Karpas-422 (cell line): ENCODE measurements around the gene PRKN. TPM values are rescaled to one million over a fixed set of nuclear protein-coding genes. Genes with fewer than 3 reads are reported as not detected.

Experiments
- DNase-seq: peaks from one replicate; pipeline ENCODE4 v3.0.0-alpha.2; 2015
- H2AFZ ChIP-seq: fragments of 200-600 bp; sonication (generic); 2 replicates; pipeline ENCODE4 v1.6.1; 2014; ENCODE audit warnings: antibody characterized with exemption, low read length, mixed read lengths
- H3K27ac ChIP-seq: fragments of 200-600 bp; sonication (generic); 2 replicates; pipeline ENCODE4 v1.5.1; 2014; ENCODE audit warnings: mild to moderate bottlenecking, low read length, moderate library complexity
- H3K27me3 ChIP-seq: fragments of 200-600 bp; sonication (generic); 2 replicates; pipeline ENCODE4 v1.6.1; 2014; ENCODE audit warnings: low read length, mixed read lengths
- H3K36me3 ChIP-seq: fragments of 200-600 bp; sonication (generic); 2 replicates; pipeline ENCODE4 v1.6.1; 2014; ENCODE audit warnings: low read length, mixed read lengths; ENCODE audit not compliant: insufficient read depth
- H3K4me1 ChIP-seq: fragments of 200-600 bp; sonication (generic); 2 replicates; pipeline ENCODE4 v1.6.1; 2014; ENCODE audit warnings: mild to moderate bottlenecking, low read length, mixed read lengths
- H3K4me2 ChIP-seq: fragments of 200-600 bp; sonication (generic); 2 replicates; pipeline ENCODE4 v1.6.1; 2014; ENCODE audit warnings: low read length, low read depth, mild to moderate bottlenecking; ENCODE audit not compliant: poor library complexity, severe bottlenecking
- H3K4me3 ChIP-seq: fragments of 200-600 bp; sonication (generic); 2 replicates; pipeline ENCODE4 v1.5.1; 2014; ENCODE audit warnings: mild to moderate bottlenecking, antibody characterized with exemption, low read length, mixed read lengths
- H3K79me2 ChIP-seq: fragments of 200-600 bp; sonication (generic); 2 replicates; pipeline ENCODE4 v1.6.1; 2014; ENCODE audit warnings: mild to moderate bottlenecking, low read length, mixed read lengths
- H3K9ac ChIP-seq: fragments of 200-600 bp; sonication (generic); 2 replicates; pipeline ENCODE4 v1.6.0; 2014; ENCODE audit warnings: low read length
- H3K9me2 ChIP-seq: fragments of 200-600 bp; sonication (generic), shearing (Covaris generic); replicated peaks from 2 replicates; pipeline ENCODE4 v1.6.0; 2014; ENCODE audit warnings: mild to moderate bottlenecking, low read length, moderate library complexity; ENCODE audit not compliant: insufficient read depth
- H3K9me3 ChIP-seq: fragments of 300-700, 200-600 bp; sonication (generic); 2 replicates; pipeline ENCODE4 v1.6.1; 2014; ENCODE audit warnings: low read length, mixed read lengths
- H4K20me1 ChIP-seq: fragments of 200-600 bp; sonication (generic); 2 replicates; pipeline ENCODE4 v1.6.1; 2014; ENCODE audit warnings: mild to moderate bottlenecking, antibody characterized with exemption, low read length, low read depth; ENCODE audit not compliant: insufficient read depth
- total RNA-seq: library from RNA; depleted of rRNA; stranded (reverse); fragments of >200 nt; shearing (Covaris generic); gene quantifications from 2 replicates; pipeline ENCODE4 v1.2.3, GENCODE V29; 2014; ENCODE audit warnings: low replicate concordance

Gene PRKN
- total RNA-seq, 1 experiment from 2014 or later: not detected

DNA sequence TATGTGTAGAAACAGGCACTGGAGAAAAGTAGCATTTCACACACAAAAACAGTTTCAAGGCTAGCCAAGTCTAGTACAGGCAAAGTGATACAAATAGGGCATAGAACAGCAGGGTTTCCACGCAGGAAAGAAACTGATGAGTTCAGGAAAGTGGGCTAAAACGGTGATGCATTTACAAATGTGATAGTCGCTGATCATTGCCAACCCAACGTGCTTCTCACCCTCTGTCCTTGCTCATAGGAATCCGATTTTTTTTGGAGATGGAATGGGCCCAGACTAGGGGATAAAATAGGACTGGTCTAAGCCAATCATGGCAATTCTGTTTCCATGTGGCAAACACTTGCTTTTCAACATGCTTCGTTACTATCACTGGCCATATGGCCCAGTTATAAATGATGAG lies 536.6 kb downstream of the PRKN start:
- Histone ChIP-seq H3K9ac (no peak overlapping the region), H3K27ac (no peak overlapping the region), H3K79me2 (no peaks in the 10 kb centered on the region), H3K27me3 (no peaks in the 10 kb centered on the region), H3K4me1 (no peaks in the 10 kb centered on the region), H3K36me3 (no peaks in the 10 kb centered on the region), H2AFZ (no peak overlapping the region), H3K9me2 (no peaks in the 10 kb centered on the region), H3K4me3 (no peak overlapping the region), H4K20me1 (no peaks in the 10 kb centered on the region), H3K4me2 (no peak overlapping the region), H3K9me3 (no peaks in the 10 kb centered on the region; the same call in none of the 2 replicates)
- DNase-seq: no peak

DNA sequence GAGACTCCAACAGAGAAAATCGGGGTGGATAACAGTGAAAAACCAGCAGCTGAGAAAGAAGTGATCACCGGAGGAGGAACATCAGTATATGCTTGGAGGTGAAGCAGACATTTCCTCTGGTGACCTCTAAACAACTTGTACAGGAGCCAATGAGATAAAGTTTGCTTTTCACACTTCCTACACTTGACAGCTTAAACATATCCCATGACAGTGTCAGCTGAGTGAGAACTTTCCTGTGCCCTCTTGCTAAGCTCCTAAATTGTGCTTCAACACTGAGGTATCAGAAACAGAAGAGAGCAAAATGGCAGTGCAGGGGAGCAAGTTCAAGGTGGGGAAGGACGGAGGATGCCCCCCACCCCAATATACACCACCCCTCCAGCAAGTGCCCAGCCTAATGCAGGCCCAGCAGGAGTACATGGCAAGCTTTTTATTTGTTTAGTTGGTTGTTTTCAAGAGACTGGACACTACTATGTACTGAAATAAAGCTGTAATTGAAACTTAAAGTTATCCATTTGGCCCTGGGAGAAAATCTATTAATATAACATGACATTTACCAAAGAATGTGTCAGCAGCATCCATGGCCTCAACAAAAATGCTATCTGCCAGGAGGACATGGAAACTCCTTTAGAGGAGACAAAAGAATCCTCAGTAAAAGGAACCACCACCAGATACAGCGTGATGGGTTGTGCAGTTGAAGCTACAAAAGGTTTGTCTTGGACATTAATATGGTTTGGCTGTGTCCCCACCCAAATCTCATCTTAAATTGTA lies 540.2 kb downstream of the PRKN start:
- no peak overlapping the region for H3K4me2 ChIP-seq
- no peak for DNase-seq
- no peak overlapping the region for H3K9ac ChIP-seq
- no peaks in the 10 kb centered on the region for H3K9me2 ChIP-seq
- H3K4me3 ChIP-seq: no peak overlapping the region
- no peak overlapping the region for H2AFZ ChIP-seq
- H3K27ac ChIP-seq: no peak overlapping the region
- H3K36me3 ChIP-seq: no peaks in the 10 kb centered on the region
- H4K20me1 ChIP-seq: no peaks in the 10 kb centered on the region
- H3K9me3 ChIP-seq: 0 out of 2 replicates have a peak, but pooled peaks cover 3% of the 10 kb centered on the region
- no peaks in the 10 kb centered on the region for H3K79me2 ChIP-seq
- no peaks in the 10 kb centered on the region for H3K4me1 ChIP-seq
- H3K27me3 ChIP-seq: no peaks in the 10 kb centered on the region

DNA sequence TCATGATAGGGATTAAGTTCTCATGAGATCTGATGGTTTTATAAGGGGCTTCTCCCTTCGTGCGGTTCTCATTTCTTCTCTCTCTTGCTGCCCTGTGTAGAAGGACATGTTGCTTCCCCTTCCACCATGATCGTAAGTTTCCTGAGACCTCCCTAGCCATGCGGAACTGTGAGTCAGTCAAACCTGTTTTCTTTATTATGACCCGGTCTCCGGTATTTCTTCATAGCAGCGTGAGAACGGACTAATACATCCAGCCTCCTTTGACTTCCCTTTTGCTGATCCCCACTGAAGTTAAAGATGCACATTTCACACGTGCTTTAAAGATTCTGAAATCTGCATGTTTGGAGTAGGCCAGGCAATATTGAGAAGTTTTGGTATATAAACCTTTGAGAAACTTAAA lies 543.1 kb downstream of the PRKN start:
- Histone ChIP-seq H2AFZ (no peak overlapping the region), H4K20me1 (no peaks in the 10 kb centered on the region), H3K36me3 (no peaks in the 10 kb centered on the region), H3K4me3 (no peak overlapping the region), H3K9ac (no peak overlapping the region), H3K9me3 (0 out of 2 replicates have a peak, but pooled peaks cover 3% of the 10 kb centered on the region), H3K9me2 (no peaks in the 10 kb centered on the region), H3K27ac (no peak overlapping the region), H3K4me2 (no peak overlapping the region), H3K4me1 (no peaks in the 10 kb centered on the region), H3K79me2 (no peaks in the 10 kb centered on the region), H3K27me3 (no peaks in the 10 kb centered on the region)
- no peak for DNase-seq

DNA sequence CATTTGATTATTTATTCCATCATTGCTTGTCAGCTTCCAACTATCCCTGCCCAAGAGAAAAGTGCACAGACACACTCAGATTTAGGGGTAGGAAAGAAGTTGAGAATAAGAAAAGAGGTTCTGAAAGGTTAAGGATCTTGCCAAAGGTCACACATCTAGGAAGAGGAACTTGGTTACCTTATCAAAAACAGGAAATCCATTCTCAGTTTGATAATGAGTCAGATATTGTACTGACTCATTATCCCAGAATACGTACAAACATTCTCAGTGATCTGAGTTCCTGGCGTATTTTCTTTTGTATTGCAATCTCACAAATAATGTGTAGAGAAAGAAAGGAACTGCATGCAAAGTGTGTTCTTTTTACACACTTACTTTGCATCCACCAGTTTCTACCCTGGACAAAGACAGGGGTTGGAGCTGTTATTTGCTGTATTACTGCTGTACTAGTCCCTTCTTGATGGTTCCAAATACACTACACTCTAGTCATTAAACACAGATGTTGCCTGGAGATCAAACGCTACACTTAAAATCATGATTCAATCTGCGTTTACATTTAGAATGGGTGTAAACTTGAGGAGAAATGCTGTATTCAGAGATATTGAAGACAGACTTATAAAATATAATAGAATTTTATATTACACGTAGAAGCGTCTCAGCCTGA lies 545.7 kb downstream of the PRKN start:
- Histone ChIP-seq H3K9me3 (0 out of 2 replicates have a peak, but pooled peaks cover 3% of the 10 kb centered on the region), H3K27me3 (no peaks in the 10 kb centered on the region), H3K9me2 (no peaks in the 10 kb centered on the region), H3K79me2 (no peaks in the 10 kb centered on the region), H3K27ac (no peak overlapping the region), H3K9ac (no peak overlapping the region), H3K4me2 (no peak overlapping the region), H4K20me1 (no peaks in the 10 kb centered on the region), H3K4me1 (no peaks in the 10 kb centered on the region), H3K4me3 (no peak overlapping the region), H3K36me3 (no peaks in the 10 kb centered on the region), H2AFZ (no peak overlapping the region)
- no peak for DNase-seq

DNA sequence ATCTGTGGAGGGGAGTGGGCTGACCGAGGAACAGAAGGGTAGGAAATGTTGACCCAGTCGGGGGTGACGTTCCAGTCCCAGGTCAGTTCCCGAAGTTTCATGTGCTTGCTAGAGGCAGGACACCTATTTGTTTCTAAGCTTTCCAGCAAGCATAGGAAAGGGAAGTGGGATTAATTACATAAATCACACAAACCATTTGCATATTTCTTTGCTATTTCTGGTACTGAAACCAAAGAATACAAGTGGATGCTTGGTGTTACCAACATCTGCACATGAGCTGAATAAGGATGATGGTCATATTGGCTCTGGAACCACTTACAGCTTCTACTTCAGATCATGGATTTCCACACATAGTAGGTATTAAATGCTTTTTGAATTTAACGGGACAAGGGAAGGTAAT lies 546.5 kb downstream of the PRKN start:
- H4K20me1 ChIP-seq: no peaks in the 10 kb centered on the region
- no peak overlapping the region for H3K4me3 ChIP-seq
- H3K9me2 ChIP-seq: no peaks in the 10 kb centered on the region
- no peak overlapping the region for H3K9ac ChIP-seq
- H3K36me3 ChIP-seq: no peaks in the 10 kb centered on the region
- no peaks in the 10 kb centered on the region for H3K27me3 ChIP-seq
- no peaks in the 10 kb centered on the region for H3K4me1 ChIP-seq
- no peak overlapping the region for H2AFZ ChIP-seq
- H3K4me2 ChIP-seq: no peak overlapping the region
- H3K27ac ChIP-seq: no peak overlapping the region
- 0 out of 2 replicates have a peak, but pooled peaks cover 3% of the 10 kb centered on the region for H3K9me3 ChIP-seq
- DNase-seq: no peak
- no peaks in the 10 kb centered on the region for H3K79me2 ChIP-seq

DNA sequence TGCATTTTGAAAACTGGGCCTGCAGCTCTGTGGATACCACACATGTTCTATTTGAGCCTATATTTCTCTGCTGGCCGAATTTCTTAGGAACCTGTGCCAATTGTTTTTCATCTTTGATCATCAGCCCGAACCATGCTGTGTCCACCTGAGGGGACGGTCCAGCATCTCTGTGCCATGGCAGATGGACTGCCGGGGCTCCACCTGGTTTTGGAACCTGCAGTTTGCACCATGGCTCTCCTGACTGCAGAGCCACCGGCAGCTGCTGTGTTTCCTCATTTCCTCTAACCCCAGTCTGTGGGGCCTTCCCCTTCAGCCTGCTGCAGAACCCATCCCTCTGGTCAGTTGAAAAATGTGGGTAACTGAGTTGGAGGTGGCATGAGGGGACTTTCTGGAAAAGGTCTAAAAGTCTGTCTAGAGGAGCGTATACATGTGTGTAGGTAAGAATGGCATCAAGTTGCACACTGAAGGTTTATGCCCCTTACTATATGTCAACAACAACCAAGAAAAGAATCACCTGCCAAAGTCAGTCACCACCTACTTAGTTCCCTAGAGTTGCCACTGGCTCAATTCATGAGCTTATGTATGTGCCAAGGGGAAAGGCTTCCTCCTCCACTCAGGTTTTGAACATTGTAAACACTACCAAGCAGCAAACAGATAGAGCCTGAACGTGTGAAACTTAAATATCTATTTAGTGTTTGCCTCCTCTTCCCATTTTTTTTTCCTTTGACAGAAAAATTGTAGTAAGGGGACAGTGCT lies 548.2 kb downstream of the PRKN start:
- H2AFZ ChIP-seq: no peak overlapping the region
- no peak overlapping the region for H3K4me3 ChIP-seq
- 0 out of 2 replicates have a peak, but pooled peaks cover 3% of the 10 kb centered on the region for H3K9me3 ChIP-seq
- no peak overlapping the region for H3K27ac ChIP-seq
- no peaks in the 10 kb centered on the region for H4K20me1 ChIP-seq
- H3K4me2 ChIP-seq: no peak overlapping the region
- H3K36me3 ChIP-seq: no peaks in the 10 kb centered on the region
- H3K4me1 ChIP-seq: no peaks in the 10 kb centered on the region
- DNase-seq: no peak
- no peak overlapping the region for H3K9ac ChIP-seq
- H3K27me3 ChIP-seq: no peaks in the 10 kb centered on the region
- no peaks in the 10 kb centered on the region for H3K9me2 ChIP-seq
- H3K79me2 ChIP-seq: no peaks in the 10 kb centered on the region

DNA sequence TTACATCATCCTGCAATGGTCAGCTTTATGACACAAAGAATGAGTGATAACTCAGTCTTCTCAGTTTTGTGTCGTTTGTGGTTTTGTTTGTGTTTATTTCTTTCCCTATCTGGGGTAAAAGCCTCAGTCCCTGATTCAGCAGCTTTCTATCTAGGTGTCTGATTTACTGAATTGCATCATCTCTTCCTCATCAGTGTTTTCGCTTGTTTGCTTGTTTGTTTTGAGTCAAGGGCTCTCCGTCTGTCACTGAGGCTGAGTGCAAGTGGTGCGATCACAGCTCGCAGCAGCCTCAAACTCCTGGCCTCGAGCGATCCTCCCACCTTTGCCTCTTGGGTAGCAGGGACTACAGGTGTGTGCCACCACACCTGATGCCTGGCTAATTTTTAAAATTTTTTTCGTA lies 548.9 kb downstream of the PRKN start:
- no peaks in the 10 kb centered on the region for H3K27me3 ChIP-seq

DNA sequence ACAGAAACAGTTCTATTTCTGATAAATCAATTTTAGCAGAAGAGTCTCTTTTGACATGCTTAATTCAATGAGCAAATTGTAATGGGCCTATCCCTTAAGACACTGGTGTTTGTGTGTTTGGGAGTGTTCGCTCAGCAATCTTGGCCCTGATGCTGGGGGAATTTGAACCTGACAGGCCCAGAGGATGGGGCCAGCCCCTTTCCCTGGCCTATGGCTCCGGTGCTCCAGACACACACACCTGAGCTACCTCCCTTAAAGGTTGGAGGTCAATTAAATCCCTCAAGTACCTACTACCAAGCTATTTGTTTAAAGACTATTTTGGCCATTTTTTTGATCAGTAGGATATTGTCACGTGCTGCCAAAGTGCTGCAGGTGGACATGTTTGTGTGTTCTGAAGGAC lies 549.3 kb downstream of the PRKN start:
- no peak for DNase-seq
- Histone ChIP-seq H3K79me2 (no peaks in the 10 kb centered on the region), H3K4me2 (no peak overlapping the region), H3K27ac (no peak overlapping the region), H3K4me1 (no peaks in the 10 kb centered on the region), H3K9ac (no peak overlapping the region), H3K27me3 (no peaks in the 10 kb centered on the region), H2AFZ (no peak overlapping the region), H3K36me3 (no peaks in the 10 kb centered on the region), H3K9me3 (0 out of 2 replicates have a peak, but pooled peaks cover 3% of the 10 kb centered on the region), H3K4me3 (no peak overlapping the region), H4K20me1 (no peaks in the 10 kb centered on the region), H3K9me2 (no peaks in the 10 kb centered on the region)

More for the DNA sequence above, 548.9 kb downstream of the PRKN start:
- H2AFZ ChIP-seq: no peak overlapping the region
- H3K9ac ChIP-seq: no peak overlapping the region
- no peaks in the 10 kb centered on the region for H3K9me2 ChIP-seq
- H3K9me3 ChIP-seq: 0 out of 2 replicates have a peak, but pooled peaks cover 3% of the 10 kb centered on the region
- H3K36me3 ChIP-seq: no peaks in the 10 kb centered on the region
- no peaks in the 10 kb centered on the region for H3K4me1 ChIP-seq
- no peak overlapping the region for H3K27ac ChIP-seq
- DNase-seq: no peak
- H3K79me2 ChIP-seq: no peaks in the 10 kb centered on the region
- no peaks in the 10 kb centered on the region for H4K20me1 ChIP-seq
- H3K4me2 ChIP-seq: no peak overlapping the region
- H3K4me3 ChIP-seq: no peak overlapping the region
